ENCODE data around the gene GNAL.

GNAL gene

GRCh38 chr18:11657152-11657551 is 31.9 kb upstream of the GNAL start:
- WGBS, result 81% methylated on average over 9 of the region's 9 CpGs
- Histone ChIP-seq H3K23ac (ENCODE audit: low read length in 2 of 2) (no peak overlapping the region), H3K79me1 (replicated peaks; ENCODE audit: low read length, poor library complexity, severe bottlenecking) (no peaks in the 10 kb centered on the region), H3K18ac (ENCODE audit: low read depth in 1 of 2, low read length in 2 of 2) (no peak overlapping the region), H2AK5ac (ENCODE audit: low read length, severe bottlenecking) (no peak overlapping the region), H2BK120ac (ENCODE audit: low read depth, low read length) (no peak overlapping the region), H3K9ac (ENCODE audit: low read length) (no peak overlapping the region), H2AFZ (ENCODE audit: low read depth, low read length) (no peak overlapping the region), H3K27me3 (ENCODE audit: control insufficient read depth in 1 of 2, insufficient read depth in 1 of 2, low read length in 2 of 2) (peaks cover 48 to 68% of the 10 kb centered on the region in 2 experiments), H3K4me1 (ENCODE audit: control insufficient read depth, insufficient read depth, low read depth, low read length) (no peaks in the 10 kb centered on the region), H3K14ac (ENCODE audit: low read length in 2 of 2) (no peak overlapping the region), H3K27ac (ENCODE audit: low read length, poor library complexity, severe bottlenecking) (no peak overlapping the region), H3K36me3 (ENCODE audit: control insufficient read depth in 1 of 2, insufficient read depth in 2 of 2, low read depth in 1 of 2, low read length in 2 of 2) (no peaks in the 10 kb centered on the region), H3K9me3 (ENCODE audit: control insufficient read depth, low read length) (no peaks in the 10 kb centered on the region), H4K8ac (ENCODE audit: low read length) (no peak overlapping the region), H4K91ac (ENCODE audit: low read length) (no peak overlapping the region), H2BK12ac (ENCODE audit: low read length in 2 of 2) (no peak overlapping the region), H2BK5ac (ENCODE audit: low read depth, low read length, poor library complexity, severe bottlenecking) (no peak overlapping the region), H3K4ac (ENCODE audit: low read depth in 1 of 2, low read length in 2 of 2) (no peak overlapping the region), H2BK15ac (ENCODE audit: low read depth, poor library complexity, severe bottlenecking) (no peak overlapping the region), H3K4me2 (ENCODE audit: low read length, poor library complexity, severe bottlenecking) (no peak overlapping the region), H3K4me3 (ENCODE audit: insufficient read depth in 1 of 2, low read depth in 1 of 2, low read length in 2 of 2) (no peak overlapping the region)
- DNase-seq, result no peak

GRCh38 chr18:11657554-11657953 is 31.5 kb upstream of the GNAL start:
- no peak overlapping the region for H3K14ac ChIP-seq (ENCODE audit: low read length in 2 of 2)
- H3K27me3 ChIP-seq (ENCODE audit: control insufficient read depth in 1 of 2, insufficient read depth in 1 of 2, low read length in 2 of 2), result peaks cover 52 to 71% of the 10 kb centered on the region in 2 experiments
- H2AK5ac ChIP-seq (ENCODE audit: low read length, severe bottlenecking), result no peak overlapping the region
- H2BK12ac ChIP-seq (ENCODE audit: low read length in 2 of 2), result no peak overlapping the region
- H4K91ac ChIP-seq (ENCODE audit: low read length), result no peak overlapping the region
- no peaks in the 10 kb centered on the region for H3K4me1 ChIP-seq (ENCODE audit: control insufficient read depth, insufficient read depth, low read depth, low read length)
- H3K36me3 ChIP-seq (ENCODE audit: control insufficient read depth in 1 of 2, insufficient read depth in 2 of 2, low read depth in 1 of 2, low read length in 2 of 2), result no peaks in the 10 kb centered on the region
- WGBS, result 83% methylated on average over 8 of the region's 8 CpGs
- no peak overlapping the region for H3K4me2 ChIP-seq (ENCODE audit: low read length, poor library complexity, severe bottlenecking)
- H3K4ac ChIP-seq (ENCODE audit: low read depth in 1 of 2, low read length in 2 of 2), result no peak overlapping the region
- H4K8ac ChIP-seq (ENCODE audit: low read length), result no peak overlapping the region
- H3K9ac ChIP-seq (ENCODE audit: low read length), result no peak overlapping the region
- no peak overlapping the region for H2BK120ac ChIP-seq (ENCODE audit: low read depth, low read length)
- no peak overlapping the region for H3K18ac ChIP-seq (ENCODE audit: low read depth in 1 of 2, low read length in 2 of 2)
- no peak overlapping the region for H3K4me3 ChIP-seq (ENCODE audit: insufficient read depth in 1 of 2, low read depth in 1 of 2, low read length in 2 of 2)
- no peak overlapping the region for H2BK5ac ChIP-seq (ENCODE audit: low read depth, low read length, poor library complexity, severe bottlenecking)
- H3K79me1 ChIP-seq (replicated peaks; ENCODE audit: low read length, poor library complexity, severe bottlenecking), result no peaks in the 10 kb centered on the region
- no peak overlapping the region for H2AFZ ChIP-seq (ENCODE audit: low read depth, low read length)
- no peak overlapping the region for H3K23ac ChIP-seq (ENCODE audit: low read length in 2 of 2)
- no peaks in the 10 kb centered on the region for H3K9me3 ChIP-seq (ENCODE audit: control insufficient read depth, low read length)
- H2BK15ac ChIP-seq (ENCODE audit: low read depth, poor library complexity, severe bottlenecking), result no peak overlapping the region
- no peak for DNase-seq
- no peak overlapping the region for H3K27ac ChIP-seq (ENCODE audit: low read length, poor library complexity, severe bottlenecking)

GRCh38 chr18:11658019-11658418 is 31.0 kb upstream of the GNAL start:
- H3K4me3 ChIP-seq (ENCODE audit: insufficient read depth in 1 of 2, low read depth in 1 of 2, low read length in 2 of 2), result no peak overlapping the region
- DNase-seq, result no peak
- H3K23ac ChIP-seq (ENCODE audit: low read length in 2 of 2), result no peak overlapping the region
- no peak overlapping the region for H2BK12ac ChIP-seq (ENCODE audit: low read length in 2 of 2)
- no peak overlapping the region for H2BK5ac ChIP-seq (ENCODE audit: low read depth, low read length, poor library complexity, severe bottlenecking)
- no peaks in the 10 kb centered on the region for H3K4me1 ChIP-seq (ENCODE audit: control insufficient read depth, insufficient read depth, low read depth, low read length)
- H2AFZ ChIP-seq (ENCODE audit: low read depth, low read length), result no peak overlapping the region
- H2AK5ac ChIP-seq (ENCODE audit: low read length, severe bottlenecking), result no peak overlapping the region
- H3K18ac ChIP-seq (ENCODE audit: low read depth in 1 of 2, low read length in 2 of 2), result no peak overlapping the region
- H4K8ac ChIP-seq (ENCODE audit: low read length), result no peak overlapping the region
- no peak overlapping the region for H3K9ac ChIP-seq (ENCODE audit: low read length)
- no peaks in the 10 kb centered on the region for H3K79me1 ChIP-seq (replicated peaks; ENCODE audit: low read length, poor library complexity, severe bottlenecking)
- no peaks in the 10 kb centered on the region for H3K9me3 ChIP-seq (ENCODE audit: control insufficient read depth, low read length)
- H3K4me2 ChIP-seq (ENCODE audit: low read length, poor library complexity, severe bottlenecking), result no peak overlapping the region
- H3K36me3 ChIP-seq (ENCODE audit: control insufficient read depth in 1 of 2, insufficient read depth in 2 of 2, low read depth in 1 of 2, low read length in 2 of 2), result no peaks in the 10 kb centered on the region
- no peak overlapping the region for H4K91ac ChIP-seq (ENCODE audit: low read length)
- no peak overlapping the region for H3K4ac ChIP-seq (ENCODE audit: low read depth in 1 of 2, low read length in 2 of 2)
- no peak overlapping the region for H3K14ac ChIP-seq (ENCODE audit: low read length in 2 of 2)
- WGBS, result 88% methylated on average over 5 of the region's 5 CpGs
- no peak overlapping the region for H2BK15ac ChIP-seq (ENCODE audit: low read depth, poor library complexity, severe bottlenecking)
- no peak overlapping the region for H2BK120ac ChIP-seq (ENCODE audit: low read depth, low read length)
- H3K27ac ChIP-seq (ENCODE audit: low read length, poor library complexity, severe bottlenecking), result no peak overlapping the region
- peaks cover 56 to 75% of the 10 kb centered on the region in 2 experiments for H3K27me3 ChIP-seq (ENCODE audit: control insufficient read depth in 1 of 2, insufficient read depth in 1 of 2, low read length in 2 of 2)

GRCh38 chr18:11658989-11659388 is 30.1 kb upstream of the GNAL start:
- Histone ChIP-seq H2BK5ac (ENCODE audit: low read depth, low read length, poor library complexity, severe bottlenecking) (no peak overlapping the region), H3K36me3 (ENCODE audit: control insufficient read depth in 1 of 2, insufficient read depth in 2 of 2, low read depth in 1 of 2, low read length in 2 of 2) (no peaks in the 10 kb centered on the region), H3K18ac (ENCODE audit: low read depth in 1 of 2, low read length in 2 of 2) (no peak overlapping the region), H3K9me3 (ENCODE audit: control insufficient read depth, low read length) (no peaks in the 10 kb centered on the region), H2AK5ac (ENCODE audit: low read length, severe bottlenecking) (no peak overlapping the region), H3K4me3 (ENCODE audit: insufficient read depth in 1 of 2, low read depth in 1 of 2, low read length in 2 of 2) (no peak overlapping the region), H4K8ac (ENCODE audit: low read length) (no peak overlapping the region), H3K79me1 (replicated peaks; ENCODE audit: low read length, poor library complexity, severe bottlenecking) (no peaks in the 10 kb centered on the region), H2AFZ (ENCODE audit: low read depth, low read length) (no peak overlapping the region), H2BK15ac (ENCODE audit: low read depth, poor library complexity, severe bottlenecking) (no peak overlapping the region), H2BK120ac (ENCODE audit: low read depth, low read length) (no peak overlapping the region), H3K27me3 (ENCODE audit: control insufficient read depth in 1 of 2, insufficient read depth in 1 of 2, low read length in 2 of 2) (peaks cover 54 to 75% of the 10 kb centered on the region in 2 experiments), H3K14ac (ENCODE audit: low read length in 2 of 2) (no peak overlapping the region), H4K91ac (ENCODE audit: low read length) (no peak overlapping the region), H2BK12ac (ENCODE audit: low read length in 2 of 2) (no peak overlapping the region), H3K4me1 (ENCODE audit: control insufficient read depth, insufficient read depth, low read depth, low read length) (no peaks in the 10 kb centered on the region), H3K4me2 (ENCODE audit: low read length, poor library complexity, severe bottlenecking) (no peak overlapping the region), H3K27ac (ENCODE audit: low read length, poor library complexity, severe bottlenecking) (no peak overlapping the region), H3K23ac (ENCODE audit: low read length in 2 of 2) (no peak overlapping the region), H3K9ac (ENCODE audit: low read length) (no peak overlapping the region), H3K4ac (ENCODE audit: low read depth in 1 of 2, low read length in 2 of 2) (no peak overlapping the region)
- DNase-seq, result no peak
- WGBS, result 80% methylated on average over 6 of the region's 6 CpGs

All from mesenchymal stem cell (in vitro differentiated cells and primary cell).